Calu3 (cell line): ENCODE results near the gene EIF4G1. TPM values are rescaled to one million over a fixed set of nuclear protein-coding genes. Genes with fewer than 3 reads are reported as not detected.

Experiments used
- BruUV-seq: library from RNA; stranded (reverse); fragments of 400-500 nt; replicated peaks from 2 replicates; lab custom pipeline; 2021; lab: Mats Ljungman, UMichigan
- CTCF ChIA-PET: fragments of 300-600 bp; sonication (Branson Sonifier 250); formaldehyde crosslinking; loops from one replicate; lab custom pipeline; 2022; ENCODE audit warnings: antibody characterized with exemption; lab: Charles Lee
- DNase-seq: peaks from one replicate; pipeline ENCODE4 v3.0.0; 2022
- H3K27ac Mint-ChIP-seq: one replicate; pipeline ENCODE4 v1.8.0; 2022; ENCODE audit warnings: mixed read lengths; ENCODE audit not compliant: unreplicated experiment
- H3K27me3 Mint-ChIP-seq: one replicate; pipeline ENCODE4 v1.8.0; 2022; ENCODE audit warnings: mixed read lengths; ENCODE audit not compliant: unreplicated experiment
- H3K36me3 Mint-ChIP-seq: one replicate; pipeline ENCODE4 v1.8.0; 2022; ENCODE audit warnings: mild to moderate bottlenecking, moderate library complexity, mixed read lengths; ENCODE audit not compliant: insufficient read depth, unreplicated experiment
- H3K4me1 Mint-ChIP-seq: one replicate; pipeline ENCODE4 v1.8.0; 2022; ENCODE audit warnings: mild to moderate bottlenecking, low read depth, mixed read lengths; ENCODE audit not compliant: unreplicated experiment
- H3K4me3 Mint-ChIP-seq: one replicate; pipeline ENCODE4 v1.8.0; 2022; ENCODE audit warnings: mild to moderate bottlenecking, low read depth, moderate library complexity, mixed read lengths; ENCODE audit not compliant: unreplicated experiment
- H3K9me3 Mint-ChIP-seq: one replicate; pipeline ENCODE4 v1.8.0; 2022; ENCODE audit warnings: low read depth, mixed read lengths; ENCODE audit not compliant: unreplicated experiment
- intact Hi-C: fragments of 100-400 bp; cut with micrococcal nuclease; formaldehyde crosslinking; loops from one replicate; pipeline ENCODE4 v1.10.0; 2022; ENCODE audit not compliant: unreplicated experiment
- total RNA-seq: library from RNA; stranded (reverse); gene quantifications from 2 replicates; pipeline ENCODE4 v1.2.3, GENCODE V29; 2022
- TF ChIP-seq, protein P1 (sequence below): fragments of 200-600 bp; IDR thresholded peaks from one replicate; pipeline ENCODE4 v1.8.0; 2022; ENCODE audit warnings: antibody characterized with exemption; ENCODE audit not compliant: unreplicated experiment

Gene EIF4G1
- total RNA-seq, 1 experiment from 2014 or later: 673 TPM

DNA sequence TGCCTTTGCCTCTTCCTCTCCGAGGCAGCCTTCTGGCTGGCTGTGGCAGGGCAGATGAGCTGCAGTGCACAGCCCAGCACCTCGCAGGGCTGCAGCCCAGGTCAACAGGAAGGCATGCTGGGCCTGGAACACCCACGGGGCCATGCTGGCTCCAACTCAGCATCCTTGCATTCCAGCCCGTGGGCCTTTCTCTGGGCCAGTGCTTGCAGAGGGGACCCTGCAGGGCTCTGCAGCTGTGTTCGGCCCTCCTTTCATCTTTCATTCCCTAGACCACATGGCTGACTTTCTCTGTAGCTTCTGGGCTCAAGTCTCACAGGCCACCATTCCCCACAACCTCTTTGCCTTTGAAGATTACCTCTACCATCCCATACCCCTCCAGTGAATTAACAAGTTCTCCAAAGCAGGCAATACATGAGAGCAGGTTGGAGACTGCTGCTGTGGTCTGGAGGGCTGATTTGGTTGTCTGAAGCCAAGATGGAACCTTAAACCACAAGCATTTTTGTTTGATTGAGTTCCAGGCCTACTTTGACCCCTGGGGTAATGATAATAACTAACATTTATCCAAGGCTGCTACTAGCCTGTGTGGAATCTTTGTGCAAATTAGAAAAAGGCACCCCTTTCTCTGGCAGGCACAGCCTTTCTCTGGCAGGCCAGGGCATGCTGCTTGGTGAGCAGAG lies 28.9 kb downstream of the EIF4G1 start:
- TF ChIP-seq, protein P1, sequence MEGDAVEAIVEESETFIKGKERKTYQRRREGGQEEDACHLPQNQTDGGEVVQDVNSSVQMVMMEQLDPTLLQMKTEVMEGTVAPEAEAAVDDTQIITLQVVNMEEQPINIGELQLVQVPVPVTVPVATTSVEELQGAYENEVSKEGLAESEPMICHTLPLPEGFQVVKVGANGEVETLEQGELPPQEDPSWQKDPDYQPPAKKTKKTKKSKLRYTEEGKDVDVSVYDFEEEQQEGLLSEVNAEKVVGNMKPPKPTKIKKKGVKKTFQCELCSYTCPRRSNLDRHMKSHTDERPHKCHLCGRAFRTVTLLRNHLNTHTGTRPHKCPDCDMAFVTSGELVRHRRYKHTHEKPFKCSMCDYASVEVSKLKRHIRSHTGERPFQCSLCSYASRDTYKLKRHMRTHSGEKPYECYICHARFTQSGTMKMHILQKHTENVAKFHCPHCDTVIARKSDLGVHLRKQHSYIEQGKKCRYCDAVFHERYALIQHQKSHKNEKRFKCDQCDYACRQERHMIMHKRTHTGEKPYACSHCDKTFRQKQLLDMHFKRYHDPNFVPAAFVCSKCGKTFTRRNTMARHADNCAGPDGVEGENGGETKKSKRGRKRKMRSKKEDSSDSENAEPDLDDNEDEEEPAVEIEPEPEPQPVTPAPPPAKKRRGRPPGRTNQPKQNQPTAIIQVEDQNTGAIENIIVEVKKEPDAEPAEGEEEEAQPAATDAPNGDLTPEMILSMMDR: no peak
- peaks cover 28% of the 10 kb centered on the region for H3K4me1 Mint-ChIP-seq
- H3K36me3 Mint-ChIP-seq: peaks cover 29% of the 10 kb centered on the region
- H3K9me3 Mint-ChIP-seq: no peaks in the 10 kb centered on the region
- intact Hi-C loops: no loop called here
- no peak overlapping the region for H3K4me3 Mint-ChIP-seq
- CTCF ChIA-PET: no interaction called here
- no peak for DNase-seq
- H3K27me3 Mint-ChIP-seq: no peaks in the 10 kb centered on the region
- no peak overlapping the region for H3K27ac Mint-ChIP-seq
- BruUV-seq: no TSS peak

DNA sequence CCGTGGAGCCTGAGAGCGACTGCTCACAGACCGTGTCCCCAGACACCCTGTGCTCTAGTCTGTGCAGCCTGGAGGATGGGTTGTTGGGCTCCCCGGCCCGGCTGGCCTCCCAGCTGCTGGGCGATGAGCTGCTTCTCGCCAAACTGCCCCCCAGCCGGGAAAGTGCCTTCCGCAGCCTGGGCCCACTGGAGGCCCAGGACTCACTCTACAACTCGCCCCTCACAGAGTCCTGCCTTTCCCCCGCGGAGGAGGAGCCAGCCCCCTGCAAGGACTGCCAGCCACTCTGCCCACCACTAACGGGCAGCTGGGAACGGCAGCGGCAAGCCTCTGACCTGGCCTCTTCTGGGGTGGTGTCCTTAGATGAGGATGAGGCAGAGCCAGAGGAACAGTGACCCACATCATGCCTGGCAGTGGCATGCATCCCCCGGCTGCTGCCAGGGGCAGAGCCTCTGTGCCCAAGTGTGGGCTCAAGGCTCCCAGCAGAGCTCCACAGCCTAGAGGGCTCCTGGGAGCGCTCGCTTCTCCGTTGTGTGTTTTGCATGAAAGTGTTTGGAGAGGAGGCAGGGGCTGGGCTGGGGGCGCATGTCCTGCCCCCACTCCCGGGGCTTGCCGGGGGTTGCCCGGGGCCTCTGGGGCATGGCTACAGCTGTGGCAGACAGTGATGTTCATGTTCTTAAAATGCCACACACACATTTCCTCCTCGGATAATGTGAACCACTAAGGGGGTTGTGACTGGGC lies 30.3 kb downstream of the EIF4G1 start:
- intact Hi-C loops: no loop called here
- BruUV-seq: no TSS peak
- H3K4me3 Mint-ChIP-seq: no peak overlapping the region
- no peak overlapping the region for H3K27ac Mint-ChIP-seq
- peaks cover 24% of the 10 kb centered on the region for H3K36me3 Mint-ChIP-seq
- TF ChIP-seq, protein P1: no peak
- DNase-seq: no peak
- H3K9me3 Mint-ChIP-seq: no peaks in the 10 kb centered on the region
- no peaks in the 10 kb centered on the region for H3K27me3 Mint-ChIP-seq
- H3K4me1 Mint-ChIP-seq: peaks cover 28% of the 10 kb centered on the region
- CTCF ChIA-PET: interaction anchor here (0.7 to 1.1 kb wide), 5 partner anchors 7 to 404 kb away, joined by 3 to 6 read pairs (median 3); partner anchors contain the start of gene FAM131A

DNA sequence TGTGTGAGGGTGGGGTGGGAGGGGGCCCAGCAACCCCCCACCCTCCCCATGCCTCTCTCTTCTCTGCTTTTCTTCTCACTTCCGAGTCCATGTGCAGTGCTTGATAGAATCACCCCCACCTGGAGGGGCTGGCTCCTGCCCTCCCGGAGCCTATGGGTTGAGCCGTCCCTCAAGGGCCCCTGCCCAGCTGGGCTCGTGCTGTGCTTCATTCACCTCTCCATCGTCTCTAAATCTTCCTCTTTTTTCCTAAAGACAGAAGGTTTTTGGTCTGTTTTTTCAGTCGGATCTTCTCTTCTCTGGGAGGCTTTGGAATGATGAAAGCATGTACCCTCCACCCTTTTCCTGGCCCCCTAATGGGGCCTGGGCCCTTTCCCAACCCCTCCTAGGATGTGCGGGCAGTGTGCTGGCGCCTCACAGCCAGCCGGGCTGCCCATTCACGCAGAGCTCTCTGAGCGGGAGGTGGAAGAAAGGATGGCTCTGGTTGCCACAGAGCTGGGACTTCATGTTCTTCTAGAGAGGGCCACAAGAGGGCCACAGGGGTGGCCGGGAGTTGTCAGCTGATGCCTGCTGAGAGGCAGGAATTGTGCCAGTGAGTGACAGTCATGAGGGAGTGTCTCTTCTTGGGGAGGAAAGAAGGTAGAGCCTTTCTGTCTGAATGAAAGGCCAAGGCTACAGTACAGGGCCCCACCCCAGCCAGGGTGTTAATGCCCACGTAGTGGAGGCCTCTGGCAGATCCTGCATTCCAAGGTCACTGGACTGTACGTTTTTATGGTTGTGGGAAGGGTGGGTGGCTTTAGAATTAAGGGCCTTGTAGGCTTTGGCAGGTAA lies 31.1 kb downstream of the EIF4G1 start:
- Mint-ChIP-seq H3K4me3 (no peak overlapping the region), H3K27ac (peak overlapping the region; percentile 5), H3K36me3 (peaks cover 24% of the 10 kb centered on the region), H3K27me3 (no peaks in the 10 kb centered on the region), H3K4me1 (peaks cover 26% of the 10 kb centered on the region), H3K9me3 (no peaks in the 10 kb centered on the region)
- no TSS peak for BruUV-seq
- intact Hi-C loops: no loop called here
- peak; percentile 82 for DNase-seq
- TF ChIP-seq, protein P1: peak; percentile 84
- CTCF ChIA-PET: interaction anchor here (0.7 to 1.1 kb wide), 7 partner anchors 8 to 403 kb away, joined by 3 to 6 read pairs (median 3); partner anchors contain the start of gene FAM131A

DNA sequence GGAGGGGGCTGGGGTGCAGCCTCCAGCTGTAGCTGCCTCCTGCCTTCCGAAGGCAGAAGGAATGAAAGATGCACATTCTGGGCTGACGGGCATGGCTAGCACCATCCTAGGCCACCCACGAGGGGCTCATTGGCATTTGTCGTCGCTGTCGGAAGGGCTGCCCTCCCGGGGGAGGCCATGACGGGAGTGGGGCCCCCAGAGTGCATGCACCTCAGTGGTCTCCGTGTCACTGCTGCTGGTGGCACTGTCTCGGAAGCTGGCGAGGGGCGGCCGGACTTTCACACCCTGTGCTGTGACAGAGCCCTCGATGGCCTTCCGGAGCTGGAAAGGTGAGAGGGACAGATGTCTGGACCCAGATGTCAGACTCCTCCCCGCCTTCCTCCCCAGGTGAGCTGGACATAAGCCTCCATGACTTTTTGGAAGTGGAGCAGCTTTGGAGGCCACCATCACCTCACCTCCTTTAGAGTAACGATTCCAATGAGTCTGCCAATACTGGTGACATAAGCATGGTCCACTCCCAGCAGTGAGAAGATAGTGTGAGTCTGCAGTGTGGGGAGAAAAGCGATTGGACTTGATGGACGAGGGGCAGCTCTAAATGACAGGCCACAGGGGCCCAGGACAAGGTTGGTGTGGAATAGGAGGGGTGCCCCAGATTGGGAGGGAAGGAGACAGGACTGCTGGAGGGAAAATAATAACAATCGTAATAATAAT lies 32.2 kb downstream of the EIF4G1 start:
- Mint-ChIP-seq H3K27me3 (no peaks in the 10 kb centered on the region), H3K9me3 (no peaks in the 10 kb centered on the region), H3K4me3 (no peak overlapping the region), H3K36me3 (peaks cover 24% of the 10 kb centered on the region), H3K27ac (no peak overlapping the region), H3K4me1 (peaks cover 20% of the 10 kb centered on the region)
- intact Hi-C loops: no loop called here
- no TSS peak for BruUV-seq
- no peak for DNase-seq
- TF ChIP-seq, protein P1: no peak
- CTCF ChIA-PET: no interaction called here
